Esophagus squamous epithelium (tissue), 5 donors: ENCODE data around the gene TRIM60. TPM values are rescaled to one million over a fixed set of nuclear protein-coding genes. Genes with fewer than 3 reads are reported as not detected.
"Not testable (repeated sequence)": the region's sequence is repeated elsewhere in the genome, so short reads cannot be mapped to it uniquely, and the experiment has no call there.

Experiments
- DNase-seq: peaks from one replicate; lab custom pipeline; 2025; lab: John Stamatoyannopoulos, UW
- H3K27ac ChIP-seq, 4 donors: fragments of 200-600 bp; sonication (generic); one replicate each; pipeline ENCODE4 v1.5.1; 2016 to 2019; ENCODE audit warnings: mild to moderate bottlenecking in 1 of 4
- H3K27me3 ChIP-seq, 4 donors: fragments of 200-600 bp; sonication (generic); 1 replicate in 3 of 4; 2 replicates in 1 of 4; pipeline versions ENCODE4 v1.5.1 to v1.6.0; 2017 to 2021; ENCODE audit warnings: antibody characterized with exemption in 1 of 4
- H3K36me3 ChIP-seq, 3 donors: fragments of 200-600 bp; sonication (generic); one replicate each; pipeline ENCODE4 v1.5.1; 2016 to 2019
- H3K4me1 ChIP-seq, 3 donors: fragments of 200-600 bp; sonication (generic); one replicate each; pipeline ENCODE4 v1.5.1; 2017 to 2019
- H3K4me3 ChIP-seq, 4 donors: fragments of 200-600 bp; sonication (generic); 1 replicate in 3 of 4; 2 replicates in 1 of 4; pipeline ENCODE4 v1.5.1; 2016 to 2019; ENCODE audit warnings: mild to moderate bottlenecking in 2 of 4, moderate library complexity in 1 of 4
- H3K9me3 ChIP-seq, 3 donors: fragments of 200-600 bp; sonication (generic); one replicate each; pipeline ENCODE4 v1.5.1; 2016 to 2019
- CTCF ChIP-seq, 6 experiments: fragments of 450-650 bp in 4 of 6; fragments of 200-600 bp in 2 of 6; sonication (generic) in 2 of 6; IDR thresholded peaks; one replicate each; pipeline ENCODE4 v1.5.1; 2016 to 2019; ENCODE audit warnings: antibody characterized with exemption in 6 of 6, mild to moderate bottlenecking in 4 of 6, moderate library complexity in 4 of 6
- POLR2A ChIP-seq, 4 donors: fragments of 450-650 bp; IDR thresholded peaks; one replicate each; pipeline ENCODE4 v1.6.1; 2017; ENCODE audit warnings: antibody characterized with exemption in 4 of 4, mild to moderate bottlenecking in 4 of 4, moderate library complexity in 3 of 4
- WGBS, 2 donors: methylation state at CpG; one replicate each; pipeline ENCODE4 v1.1.5; 2018; 5-methylcytosine and 5-hydroxymethylcytosine counted together
- intact Hi-C: fragments of 100-400 bp; cut with DNase I; formaldehyde crosslinking; loops from one replicate; pipeline ENCODE4 v1.15.0; 2022
- total RNA-seq, 4 donors: library from RNA; depleted of rRNA; stranded (reverse); fragments of >200 nt; gene quantifications; one replicate each; pipeline ENCODE4 v1.1.0, GENCODE V29; 2016
- donor health status: DM: yes; HTN: yes; CAD: no.

TRIM60 gene
- total RNA-seq, 4 donors from 2014 or later, result not detected

GRCh38 chr4:165010991-165011390 lies 20.8 kb upstream of the TRIM60 start:
- Histone ChIP-seq H3K36me3 (no peaks in the 10 kb centered on the region), H3K4me1 (no peaks in the 10 kb centered on the region), H3K27ac (no peak overlapping the region), H3K27me3 (no peaks in the 10 kb centered on the region), H3K4me3 (no peak overlapping the region), H3K9me3 (no peaks in the 10 kb centered on the region)
- DNase-seq, result no peak
- WGBS, 2 donors, result 71 to 75% methylated on average over 8 of the region's 8 CpGs
- TF ChIP-seq CTCF (IDR thresholded peaks at IDR 0.05) (no peak), POLR2A (IDR thresholded peaks at IDR 0.05) (no peak)
- intact Hi-C loops, result no loop called here

- Histone ChIP-seq H3K27me3 (no peaks in the 10 kb centered on the region), H3K27ac (no peak overlapping the region), H3K9me3 (no peaks in the 10 kb centered on the region), H3K36me3 (no peaks in the 10 kb centered on the region), H3K4me3 (no peak overlapping the region), H3K4me1 (no peaks in the 10 kb centered on the region)
- intact Hi-C loops, result no loop called here
- DNase-seq, result no peak
- TF ChIP-seq POLR2A (IDR thresholded peaks at IDR 0.05) (no peak), CTCF (IDR thresholded peaks at IDR 0.05) (no peak)
- 69 to 80% methylated on average over 4 to 5 of the region's 5 CpGs for WGBS, 2 donors
These were observed 20.4 kb upstream of the TRIM60 start for GRCh38 chr4:165011403-165011802.

- H3K4me1 ChIP-seq, result no peaks in the 10 kb centered on the region
- TF ChIP-seq CTCF (IDR thresholded peaks at IDR 0.05) (no peak), POLR2A (IDR thresholded peaks at IDR 0.05) (no peak)
- no peaks in the 10 kb centered on the region for H3K27me3 ChIP-seq
- no peak overlapping the region for H3K27ac ChIP-seq
- no peaks in the 10 kb centered on the region for H3K36me3 ChIP-seq
- no peaks in the 10 kb centered on the region for H3K9me3 ChIP-seq
- H3K4me3 ChIP-seq, result no peak overlapping the region
- DNase-seq, result no peak
- intact Hi-C loops, result no loop called here
These were observed 18.1 kb upstream of the TRIM60 start for GRCh38 chr4:165013691-165014090.

- H3K36me3 ChIP-seq, result no peaks in the 10 kb centered on the region
- WGBS, 2 donors, result 36 to 51% methylated on average over 3 to 4 of the region's 5 CpGs
- no peaks in the 10 kb centered on the region for H3K9me3 ChIP-seq
- no peak overlapping the region for H3K27ac ChIP-seq
- H3K27me3 ChIP-seq, result no peaks in the 10 kb centered on the region
- H3K4me1 ChIP-seq, result no peaks in the 10 kb centered on the region
- DNase-seq, result no peak
- no peak overlapping the region for H3K4me3 ChIP-seq
- intact Hi-C loops, result no loop called here
- no peak for TF ChIP-seq CTCF (IDR thresholded peaks at IDR 0.05)
- no peak for TF ChIP-seq POLR2A (IDR thresholded peaks at IDR 0.05)
These were observed 14.8 kb upstream of the TRIM60 start for GRCh38 chr4:165016971-165017370.

- H3K4me3 ChIP-seq, intact Hi-C loops, H3K27ac ChIP-seq, H3K27me3 ChIP-seq, DNase-seq, H3K4me1 ChIP-seq, H3K36me3 ChIP-seq, H3K9me3 ChIP-seq: not testable (repeated sequence)
- WGBS, 2 donors, result no CpG with 5 or more reads among the region's 30 CpGs
These were observed 11.8 kb upstream of the TRIM60 start for GRCh38 chr4:165019995-165020394.

GRCh38 chr4:165025782-165026181 lies 6.0 kb upstream of the TRIM60 start:
- H3K4me3 ChIP-seq, H3K4me1 ChIP-seq, H3K27ac ChIP-seq, H3K27me3 ChIP-seq, DNase-seq, H3K9me3 ChIP-seq, intact Hi-C loops, H3K36me3 ChIP-seq: not testable (repeated sequence)
- 93 to 96% methylated on average over 7 to 8 of the region's 8 CpGs for WGBS, 2 donors
